Measurements from ENCODE around the gene POLR1A. TPM values are rescaled to one million over a fixed set of nuclear protein-coding genes. Genes with fewer than 3 reads are reported as not detected.

The POLR1A gene
- total RNA-seq, 1 experiment from 2014 or later, result 62.7 TPM

GRCh38 chr2:86135653-86136052, 30.0 kb upstream of the POLR1A start:
- Histone ChIP-seq H3K18ac (ENCODE audit: insufficient read length, low read depth, low read length) (no peak overlapping the region), H2AFZ (ENCODE audit: low read length) (no peak overlapping the region), H3K56ac (ENCODE audit: insufficient read length, low read depth, low read length) (no peak overlapping the region), H3K23ac (ENCODE audit: insufficient read length, low read depth, low read length) (no peak overlapping the region), H3K9me3 (ENCODE audit: control insufficient read depth, low read depth, low read length) (no peaks in the 10 kb centered on the region), H3K4me2 (ENCODE audit: insufficient read depth, insufficient read length, low read length) (no peak overlapping the region), H2BK15ac (ENCODE audit: low read depth, low read length) (no peak overlapping the region), H3K9ac (ENCODE audit: extremely low read depth, insufficient read length, low read length) (no peak overlapping the region), H3K4ac (ENCODE audit: low read depth, low read length) (no peak overlapping the region), H3K79me2 (ENCODE audit: insufficient read depth, low read length) (no peaks in the 10 kb centered on the region), H4K91ac (ENCODE audit: insufficient read length, low read depth, low read length) (no peak overlapping the region), H2AK5ac (ENCODE audit: insufficient read length, low read length) (no peak overlapping the region), H4K5ac (ENCODE audit: insufficient read length, low read depth, low read length) (no peak overlapping the region), H3K4me1 (ENCODE audit: insufficient read depth, low read length) (no peaks in the 10 kb centered on the region), H2BK12ac (ENCODE audit: insufficient read length, low read depth, low read length) (no peak overlapping the region), H2BK120ac (ENCODE audit: low read depth, low read length, poor library complexity, severe bottlenecking) (no peak overlapping the region), H3K27ac (ENCODE audit: insufficient read length, low read depth, low read length) (no peak overlapping the region), H4K8ac (replicated peaks; ENCODE audit: insufficient read length, low read depth, low read length) (no peak overlapping the region), H3T11ph (ENCODE audit: low read length) (no peak overlapping the region), H3K23me2 (ENCODE audit: insufficient read length, low read depth, low read length, poor library complexity, severe bottlenecking) (no peaks in the 10 kb centered on the region), H3K27me3 (ENCODE audit: insufficient read depth, low read length) (no peaks in the 10 kb centered on the region), H3K14ac (ENCODE audit: insufficient read depth, low read length) (no peak overlapping the region), H3K79me1 (ENCODE audit: insufficient read depth, low read depth, low read length, poor library complexity, severe bottlenecking) (no peaks in the 10 kb centered on the region), H2BK5ac (ENCODE audit: insufficient read length, low read length) (no peak overlapping the region), H4K20me1 (ENCODE audit: control insufficient read depth, insufficient read depth, insufficient read length) (no peaks in the 10 kb centered on the region), H2BK20ac (ENCODE audit: low read depth, low read length, poor library complexity, severe bottlenecking) (no peak overlapping the region)
- WGBS (ENCODE audit: extremely low coverage, insufficient read length, low lambda C conversion rate), result no CpG with 5 or more reads among the region's 5 CpGs
- H3K4me1 Mint-ChIP-seq, result peaks cover 5 to 12% of the 10 kb centered on the region in 2 experiments; a peak in 3 of 4 replicates
- H3K36me3 Mint-ChIP-seq (ENCODE audit: insufficient read depth in 1 of 3, low read depth in 3 of 3), result peaks cover 65 to 99% (median 88%) of the 10 kb centered on the region in 3 experiments
- H3K4me3 Mint-ChIP-seq, result no peak overlapping the region
- no peak for DNase-seq
- H3K9me3 Mint-ChIP-seq, result no peaks in the 10 kb centered on the region
- H3K27me3 Mint-ChIP-seq (ENCODE audit: low read depth), result no peaks in the 10 kb centered on the region
- TF ChIP-seq, protein P1, sequence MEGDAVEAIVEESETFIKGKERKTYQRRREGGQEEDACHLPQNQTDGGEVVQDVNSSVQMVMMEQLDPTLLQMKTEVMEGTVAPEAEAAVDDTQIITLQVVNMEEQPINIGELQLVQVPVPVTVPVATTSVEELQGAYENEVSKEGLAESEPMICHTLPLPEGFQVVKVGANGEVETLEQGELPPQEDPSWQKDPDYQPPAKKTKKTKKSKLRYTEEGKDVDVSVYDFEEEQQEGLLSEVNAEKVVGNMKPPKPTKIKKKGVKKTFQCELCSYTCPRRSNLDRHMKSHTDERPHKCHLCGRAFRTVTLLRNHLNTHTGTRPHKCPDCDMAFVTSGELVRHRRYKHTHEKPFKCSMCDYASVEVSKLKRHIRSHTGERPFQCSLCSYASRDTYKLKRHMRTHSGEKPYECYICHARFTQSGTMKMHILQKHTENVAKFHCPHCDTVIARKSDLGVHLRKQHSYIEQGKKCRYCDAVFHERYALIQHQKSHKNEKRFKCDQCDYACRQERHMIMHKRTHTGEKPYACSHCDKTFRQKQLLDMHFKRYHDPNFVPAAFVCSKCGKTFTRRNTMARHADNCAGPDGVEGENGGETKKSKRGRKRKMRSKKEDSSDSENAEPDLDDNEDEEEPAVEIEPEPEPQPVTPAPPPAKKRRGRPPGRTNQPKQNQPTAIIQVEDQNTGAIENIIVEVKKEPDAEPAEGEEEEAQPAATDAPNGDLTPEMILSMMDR (conservative IDR thresholded peaks at IDR 0.05), result no peak
- peak overlapping the region in 1 of 3 experiments; percentile 76; a peak in 1 of 7 replicates for H3K27ac Mint-ChIP-seq
